ENCODE data around the gene UBE2C.
"Not testable (repeated sequence)": the region's sequence is repeated elsewhere in the genome, so short reads cannot be mapped to it uniquely, and the experiment has no call there.

- TF ChIP-seq, protein P1, sequence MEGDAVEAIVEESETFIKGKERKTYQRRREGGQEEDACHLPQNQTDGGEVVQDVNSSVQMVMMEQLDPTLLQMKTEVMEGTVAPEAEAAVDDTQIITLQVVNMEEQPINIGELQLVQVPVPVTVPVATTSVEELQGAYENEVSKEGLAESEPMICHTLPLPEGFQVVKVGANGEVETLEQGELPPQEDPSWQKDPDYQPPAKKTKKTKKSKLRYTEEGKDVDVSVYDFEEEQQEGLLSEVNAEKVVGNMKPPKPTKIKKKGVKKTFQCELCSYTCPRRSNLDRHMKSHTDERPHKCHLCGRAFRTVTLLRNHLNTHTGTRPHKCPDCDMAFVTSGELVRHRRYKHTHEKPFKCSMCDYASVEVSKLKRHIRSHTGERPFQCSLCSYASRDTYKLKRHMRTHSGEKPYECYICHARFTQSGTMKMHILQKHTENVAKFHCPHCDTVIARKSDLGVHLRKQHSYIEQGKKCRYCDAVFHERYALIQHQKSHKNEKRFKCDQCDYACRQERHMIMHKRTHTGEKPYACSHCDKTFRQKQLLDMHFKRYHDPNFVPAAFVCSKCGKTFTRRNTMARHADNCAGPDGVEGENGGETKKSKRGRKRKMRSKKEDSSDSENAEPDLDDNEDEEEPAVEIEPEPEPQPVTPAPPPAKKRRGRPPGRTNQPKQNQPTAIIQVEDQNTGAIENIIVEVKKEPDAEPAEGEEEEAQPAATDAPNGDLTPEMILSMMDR (IDR thresholded peaks at IDR 0.05): not testable (repeated sequence)
- TF ChIP-seq POLR2A (IDR thresholded peaks at IDR 0.05): not testable (repeated sequence)
Measured at GRCh38 chr20:45797955-45798354, 14.5 kb upstream of the UBE2C start.

Measured in right lobe of liver (tissue), 4 donors.